Thyroid gland (tissue), 4 donors: Measurements from ENCODE around the gene EHBP1. TPM values are rescaled to one million over a fixed set of nuclear protein-coding genes. Genes with fewer than 3 reads are reported as not detected.

ENCODE experiments used
- DNase-seq, 2 donors: peaks; one replicate each; pipeline ENCODE4 v3.0.0-alpha.2; 2019
- H3K27ac ChIP-seq, 3 donors: fragments of 200-600 bp; sonication (generic); 1 replicate in 2 of 3; 2 replicates in 1 of 3; pipeline ENCODE4 v1.5.1; 2016 to 2019; ENCODE audit warnings: mild to moderate bottlenecking in 1 of 3, moderate library complexity in 1 of 3
- H3K27me3 ChIP-seq: fragments of 200-600 bp; sonication (generic); one replicate; pipeline ENCODE4 v1.5.1; 2019
- H3K36me3 ChIP-seq, 2 donors: fragments of 200-600 bp; sonication (generic); one replicate each; pipeline ENCODE4 v1.5.1; 2016 to 2019
- H3K4me1 ChIP-seq, 2 donors: fragments of 200-600 bp; sonication (generic); one replicate each; pipeline ENCODE4 v1.5.1; 2017 to 2019
- H3K4me3 ChIP-seq, 3 donors: fragments of 200-600 bp; sonication (generic); replicated peaks in 1 of 3; 1 replicate in 2 of 3; 2 replicates in 1 of 3; pipeline ENCODE4 v1.5.1; 2016; ENCODE audit warnings: mild to moderate bottlenecking in 1 of 3
- H3K9me3 ChIP-seq: fragments of 200-600 bp; sonication (generic); one replicate; pipeline ENCODE4 v1.5.1; 2017
- POLR2A ChIP-seq, 2 donors: fragments of 450-650 bp; IDR thresholded peaks; one replicate each; pipeline ENCODE4 v1.6.1; 2017; ENCODE audit warnings: antibody characterized with exemption in 2 of 2, mild to moderate bottlenecking in 2 of 2, moderate library complexity in 1 of 2
- WGBS, 2 donors: methylation state at CpG; one replicate each; pipeline ENCODE4 v1.1.5; 2017; 5-methylcytosine and 5-hydroxymethylcytosine counted together
- intact Hi-C: fragments of 100-400 bp; cut with DNase I; formaldehyde crosslinking; loops from one replicate; pipeline ENCODE4 v1.15.1; 2023
- total RNA-seq, 4 donors: library from RNA; depleted of rRNA; stranded (reverse); fragments of >200 nt; gene quantifications; one replicate each; pipeline ENCODE4 v1.2.3, GENCODE V29; 2016
- TF ChIP-seq, protein P1 (sequence below), 6 experiments: fragments of 200-600 bp in 3 of 6; fragments of 450-650 bp in 3 of 6; sonication (generic) in 3 of 6; IDR thresholded peaks; one replicate each; pipeline ENCODE4 v1.5.1; 2016 to 2019; ENCODE audit warnings: antibody characterized with exemption in 6 of 6, mild to moderate bottlenecking in 2 of 6, inconsistent platforms in 1 of 6, moderate library complexity in 1 of 6

Gene EHBP1
- total RNA-seq, 4 donors from 2014 or later = 49.9 to 68.8 (median 57.0) TPM

DNA sequence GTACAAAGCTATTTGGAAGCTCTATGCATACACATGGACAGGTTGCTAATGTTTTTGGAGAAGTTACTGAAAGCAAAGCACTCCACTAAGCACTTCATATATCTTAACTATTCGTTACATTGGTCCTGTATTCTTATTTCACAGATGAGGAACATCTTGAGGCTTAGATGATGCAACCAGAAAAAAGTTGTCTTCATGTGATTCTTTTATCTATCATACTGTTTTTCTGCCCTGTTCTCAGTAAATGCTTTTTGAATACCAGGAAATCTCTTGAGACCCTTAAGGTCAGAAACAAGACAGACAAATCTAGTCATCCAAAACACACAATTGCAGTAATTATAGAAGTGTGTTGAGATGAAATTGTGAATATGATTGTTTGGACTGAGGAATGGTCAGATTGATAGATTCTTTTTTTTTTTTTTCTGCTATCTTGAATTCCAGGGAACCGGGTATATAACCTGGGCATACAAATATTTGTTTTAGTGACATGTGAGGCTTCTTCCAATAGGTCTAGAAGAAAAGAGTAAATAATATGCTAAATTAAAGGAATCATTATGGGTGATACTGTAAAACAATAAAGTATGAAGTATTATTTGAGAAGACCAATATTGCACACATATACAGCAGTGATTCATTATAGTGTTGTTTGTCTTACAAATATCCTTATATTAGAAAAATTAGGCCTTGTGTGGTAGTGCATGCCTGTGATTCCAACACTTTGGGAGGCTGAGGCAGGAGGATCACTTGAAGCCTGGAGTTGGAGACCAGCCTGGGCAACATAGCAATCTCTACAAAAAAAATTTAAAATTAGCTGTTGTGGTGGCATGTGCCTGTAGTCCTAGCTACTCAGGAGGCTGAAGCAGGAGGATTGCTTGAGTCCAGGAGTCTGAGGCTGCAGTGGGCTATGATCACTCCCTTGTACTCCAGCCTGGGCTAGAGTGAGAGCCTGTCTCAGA lies 33.7 kb downstream of the EHBP1 start:
- Histone ChIP-seq H3K4me3 (no peak overlapping the region), H3K27me3 (no peaks in the 10 kb centered on the region), H3K36me3 (no peaks in the 10 kb centered on the region), H3K4me1 (peaks cover 9% of the 10 kb centered on the region in 2 donors), H3K9me3 (no peaks in the 10 kb centered on the region), H3K27ac (no peak overlapping the region)
- no peak for DNase-seq
- WGBS, 2 donors = 84 to 88% methylated on average over 2 of the region's 2 CpGs
- TF ChIP-seq, protein P1, sequence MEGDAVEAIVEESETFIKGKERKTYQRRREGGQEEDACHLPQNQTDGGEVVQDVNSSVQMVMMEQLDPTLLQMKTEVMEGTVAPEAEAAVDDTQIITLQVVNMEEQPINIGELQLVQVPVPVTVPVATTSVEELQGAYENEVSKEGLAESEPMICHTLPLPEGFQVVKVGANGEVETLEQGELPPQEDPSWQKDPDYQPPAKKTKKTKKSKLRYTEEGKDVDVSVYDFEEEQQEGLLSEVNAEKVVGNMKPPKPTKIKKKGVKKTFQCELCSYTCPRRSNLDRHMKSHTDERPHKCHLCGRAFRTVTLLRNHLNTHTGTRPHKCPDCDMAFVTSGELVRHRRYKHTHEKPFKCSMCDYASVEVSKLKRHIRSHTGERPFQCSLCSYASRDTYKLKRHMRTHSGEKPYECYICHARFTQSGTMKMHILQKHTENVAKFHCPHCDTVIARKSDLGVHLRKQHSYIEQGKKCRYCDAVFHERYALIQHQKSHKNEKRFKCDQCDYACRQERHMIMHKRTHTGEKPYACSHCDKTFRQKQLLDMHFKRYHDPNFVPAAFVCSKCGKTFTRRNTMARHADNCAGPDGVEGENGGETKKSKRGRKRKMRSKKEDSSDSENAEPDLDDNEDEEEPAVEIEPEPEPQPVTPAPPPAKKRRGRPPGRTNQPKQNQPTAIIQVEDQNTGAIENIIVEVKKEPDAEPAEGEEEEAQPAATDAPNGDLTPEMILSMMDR (IDR thresholded peaks at IDR 0.05) = no peak
- TF ChIP-seq POLR2A (IDR thresholded peaks at IDR 0.05) = no peak
- intact Hi-C loops = no loop called here

DNA sequence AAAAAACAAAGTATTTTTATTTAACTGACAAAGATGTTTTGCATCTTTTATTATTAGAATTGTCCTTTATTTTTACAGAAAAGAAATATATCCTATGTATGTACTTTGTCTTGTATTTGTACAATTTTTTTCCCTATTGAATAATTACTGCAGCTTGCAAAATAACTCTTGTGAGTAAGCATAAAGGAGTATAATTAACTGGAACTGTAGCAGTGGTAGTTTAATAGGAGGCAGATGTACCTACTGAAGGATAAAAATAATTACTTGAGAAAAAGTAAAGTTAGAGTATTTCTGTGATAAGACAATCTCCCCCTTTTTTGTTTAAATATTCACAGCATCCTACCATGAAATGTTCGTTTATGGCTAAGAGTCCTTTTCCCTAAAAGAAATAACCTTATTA lies 34.7 kb downstream of the EHBP1 start:
- 63 to 80% methylated on average over 1 of the region's 1 CpG for WGBS, 2 donors
- Histone ChIP-seq H3K36me3 (no peaks in the 10 kb centered on the region), H3K9me3 (no peaks in the 10 kb centered on the region), H3K4me3 (no peak overlapping the region), H3K27ac (no peak overlapping the region), H3K27me3 (no peaks in the 10 kb centered on the region), H3K4me1 (peaks cover 16 to 17% of the 10 kb centered on the region in 2 donors)
- TF ChIP-seq, protein P1 (IDR thresholded peaks at IDR 0.05) = no peak
- no peak for TF ChIP-seq POLR2A (IDR thresholded peaks at IDR 0.05)
- no peak for DNase-seq
- intact Hi-C loops = no loop called here

DNA sequence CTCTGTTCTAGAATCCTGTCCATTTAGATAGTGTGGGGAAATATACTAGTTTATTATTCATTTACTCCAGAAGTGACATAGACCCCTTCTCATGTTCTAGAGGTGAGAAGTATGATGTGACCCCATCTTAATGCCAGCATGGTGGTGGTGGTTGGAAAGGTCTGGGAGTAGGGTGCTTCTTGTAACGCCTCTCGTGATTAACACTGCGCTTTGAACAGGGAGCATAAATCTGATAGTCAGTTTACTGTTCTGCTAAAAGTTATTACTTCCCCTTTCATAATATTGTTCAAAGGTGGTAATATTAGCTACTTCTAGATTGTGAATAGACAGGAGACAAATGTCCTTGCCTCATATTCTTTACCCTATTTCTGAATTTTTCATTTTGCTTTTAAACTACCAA lies 35.6 kb downstream of the EHBP1 start:
- intact Hi-C loops = no loop called here
- TF ChIP-seq, protein P1 (IDR thresholded peaks at IDR 0.05) = no peak
- no peak for TF ChIP-seq POLR2A (IDR thresholded peaks at IDR 0.05)
- Histone ChIP-seq H3K36me3 (no peaks in the 10 kb centered on the region), H3K4me3 (no peak overlapping the region), H3K4me1 (peaks cover 17 to 23% of the 10 kb centered on the region in 2 donors), H3K27ac (no peak overlapping the region), H3K27me3 (no peaks in the 10 kb centered on the region), H3K9me3 (no peaks in the 10 kb centered on the region)
- no peak for DNase-seq
- WGBS, 2 donors = 97 to 100% methylated on average over 3 of the region's 3 CpGs

DNA sequence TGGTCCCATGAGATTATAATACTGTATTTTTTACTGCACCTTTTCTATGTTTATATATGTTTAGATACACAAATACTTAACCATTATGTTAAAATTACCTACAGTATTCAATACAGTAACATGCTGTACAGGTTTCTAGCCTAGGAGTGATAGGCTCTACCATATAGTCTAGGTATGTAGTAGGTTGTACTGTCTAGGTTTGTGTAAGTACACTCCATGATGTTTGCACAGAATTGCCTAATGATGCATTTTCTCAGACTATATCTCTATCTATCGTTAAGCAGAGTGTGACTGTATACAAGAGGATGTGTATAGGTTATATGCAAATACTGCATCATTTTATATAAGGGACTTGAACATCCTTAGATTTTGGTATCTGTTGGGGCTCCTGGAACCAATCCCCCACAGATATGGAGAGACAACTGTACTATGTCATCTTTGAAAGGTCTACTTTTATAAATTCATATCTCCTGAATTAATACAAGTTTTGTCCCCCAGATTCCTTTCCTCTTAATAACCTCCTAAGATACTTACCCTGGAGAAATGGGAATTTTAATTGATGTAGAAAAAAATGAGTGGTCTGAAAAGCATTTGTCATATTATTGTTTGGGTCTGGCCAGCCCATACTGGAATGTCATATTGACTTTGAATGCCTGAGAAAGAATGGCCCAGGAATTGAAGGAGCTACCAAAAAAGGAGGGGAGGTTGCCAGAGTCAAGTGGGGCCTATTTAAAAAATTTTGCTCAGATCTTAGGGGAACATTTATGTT lies 36.6 kb downstream of the EHBP1 start:
- intact Hi-C loops = no loop called here
- 100% methylated on average over 1 of the region's 1 CpG for whole genome bisulfite sequencing, 2 donors

More for the DNA sequence above, 36.6 kb downstream of the EHBP1 start:
- Histone ChIP-seq H3K27me3 (no peaks in the 10 kb centered on the region), H3K27ac (no peak overlapping the region), H3K4me3 (no peak overlapping the region), H3K4me1 (peaks cover 17 to 23% of the 10 kb centered on the region in 2 donors), H3K36me3 (no peaks in the 10 kb centered on the region), H3K9me3 (no peaks in the 10 kb centered on the region)
- no peak for DNase-seq
- TF ChIP-seq POLR2A (IDR thresholded peaks at IDR 0.05) = no peak
- TF ChIP-seq, protein P1 (IDR thresholded peaks at IDR 0.05) = no peak
